Measurements from ENCODE around the gene CPPED1. TPM values are rescaled to one million over a fixed set of nuclear protein-coding genes. Genes with fewer than 3 reads are reported as not detected.

CPPED1 gene
- total RNA-seq, 1 donor from 2014 or later, result 15.2 TPM

DNA sequence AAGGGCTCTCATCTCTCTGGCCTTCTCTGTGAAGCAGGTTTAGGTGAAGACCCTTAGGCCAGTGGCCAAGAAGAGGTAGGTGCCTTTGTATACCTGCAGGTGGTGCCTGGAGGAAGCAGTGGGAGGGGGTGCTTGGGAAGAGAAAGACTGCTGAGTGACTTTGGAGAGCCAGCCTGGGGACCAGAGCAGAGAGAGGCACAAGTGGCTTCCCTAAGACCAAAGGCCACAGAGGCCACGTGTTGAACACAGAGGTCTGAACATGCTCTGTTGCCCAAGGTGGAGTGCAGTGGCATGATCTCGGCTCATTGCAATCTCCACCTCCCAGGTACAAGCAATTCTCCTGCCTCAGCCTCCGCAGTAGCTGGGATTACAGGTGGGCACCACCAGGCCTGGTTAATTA, 103.5 kb downstream of the CPPED1 start:
- no peak for DNase-seq (ENCODE audit: extremely low spot score, unreplicated experiment)
- Mint-ChIP-seq H3K4me1 (ENCODE audit: unreplicated experiment) (no peaks in the 10 kb centered on the region), H3K27ac (no peak overlapping the region), H3K4me3 (no peak overlapping the region), H3K9me3 (no peaks in the 10 kb centered on the region), H3K27me3 (no peaks in the 10 kb centered on the region), H3K36me3 (peaks cover 8% of the 10 kb centered on the region)
- TF ChIP-seq, protein P1, sequence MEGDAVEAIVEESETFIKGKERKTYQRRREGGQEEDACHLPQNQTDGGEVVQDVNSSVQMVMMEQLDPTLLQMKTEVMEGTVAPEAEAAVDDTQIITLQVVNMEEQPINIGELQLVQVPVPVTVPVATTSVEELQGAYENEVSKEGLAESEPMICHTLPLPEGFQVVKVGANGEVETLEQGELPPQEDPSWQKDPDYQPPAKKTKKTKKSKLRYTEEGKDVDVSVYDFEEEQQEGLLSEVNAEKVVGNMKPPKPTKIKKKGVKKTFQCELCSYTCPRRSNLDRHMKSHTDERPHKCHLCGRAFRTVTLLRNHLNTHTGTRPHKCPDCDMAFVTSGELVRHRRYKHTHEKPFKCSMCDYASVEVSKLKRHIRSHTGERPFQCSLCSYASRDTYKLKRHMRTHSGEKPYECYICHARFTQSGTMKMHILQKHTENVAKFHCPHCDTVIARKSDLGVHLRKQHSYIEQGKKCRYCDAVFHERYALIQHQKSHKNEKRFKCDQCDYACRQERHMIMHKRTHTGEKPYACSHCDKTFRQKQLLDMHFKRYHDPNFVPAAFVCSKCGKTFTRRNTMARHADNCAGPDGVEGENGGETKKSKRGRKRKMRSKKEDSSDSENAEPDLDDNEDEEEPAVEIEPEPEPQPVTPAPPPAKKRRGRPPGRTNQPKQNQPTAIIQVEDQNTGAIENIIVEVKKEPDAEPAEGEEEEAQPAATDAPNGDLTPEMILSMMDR (conservative IDR thresholded peaks at IDR 0.05), result no peak

DNA sequence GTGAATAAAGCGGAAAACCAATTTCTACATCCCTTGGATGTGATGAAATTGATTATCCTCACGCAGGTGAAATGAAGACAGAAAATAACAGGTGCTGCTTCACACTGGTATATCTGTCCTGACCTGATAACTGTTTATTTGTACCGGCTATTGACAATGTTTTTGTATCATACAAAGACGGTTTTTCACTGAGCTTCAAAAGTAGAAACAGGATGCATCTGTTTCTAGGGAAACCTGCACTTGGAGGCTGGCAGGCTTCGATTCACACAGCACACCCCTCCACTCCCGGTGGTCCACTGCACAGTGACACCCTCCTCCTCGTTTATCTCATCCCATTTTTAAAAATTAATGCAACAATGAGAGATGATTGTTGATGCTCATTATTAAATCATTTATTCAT, 104.5 kb downstream of the CPPED1 start:
- H3K36me3 Mint-ChIP-seq, result peaks cover 5% of the 10 kb centered on the region
- no peaks in the 10 kb centered on the region for H3K9me3 Mint-ChIP-seq
- H3K27me3 Mint-ChIP-seq, result no peaks in the 10 kb centered on the region
- H3K27ac Mint-ChIP-seq, result no peak overlapping the region
- no peak overlapping the region for H3K4me3 Mint-ChIP-seq
- TF ChIP-seq, protein P1 (conservative IDR thresholded peaks at IDR 0.05), result no peak
- no peak for DNase-seq (ENCODE audit: extremely low spot score, unreplicated experiment)
- H3K4me1 Mint-ChIP-seq (ENCODE audit: unreplicated experiment), result no peaks in the 10 kb centered on the region

DNA sequence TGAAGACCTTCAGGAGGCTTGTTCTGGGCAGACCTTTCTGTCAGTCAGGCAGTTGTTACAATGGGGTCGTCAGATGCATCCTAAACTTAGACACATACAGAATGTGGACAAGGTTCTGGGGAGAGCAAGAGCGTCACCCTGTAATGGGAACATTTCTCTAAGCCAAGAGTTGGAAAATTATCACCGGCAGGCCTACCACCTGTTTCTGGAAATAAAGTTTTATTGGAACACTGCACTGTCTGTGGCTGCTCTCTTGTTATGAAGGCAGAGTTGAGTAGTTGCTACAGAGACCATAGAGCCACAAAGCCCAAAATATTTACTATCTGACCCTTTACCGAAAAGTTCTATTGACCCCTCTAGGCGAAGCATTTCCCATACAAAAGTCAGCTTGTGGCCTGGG, 106.2 kb downstream of the CPPED1 start:
- H3K27me3 Mint-ChIP-seq, result no peaks in the 10 kb centered on the region
- H3K4me1 Mint-ChIP-seq (ENCODE audit: unreplicated experiment), result no peaks in the 10 kb centered on the region
- no peak overlapping the region for H3K27ac Mint-ChIP-seq
- TF ChIP-seq, protein P1 (conservative IDR thresholded peaks at IDR 0.05), result no peak
- no peak overlapping the region for H3K4me3 Mint-ChIP-seq
- H3K36me3 Mint-ChIP-seq, result peaks cover 4% of the 10 kb centered on the region
- no peaks in the 10 kb centered on the region for H3K9me3 Mint-ChIP-seq
- no peak for DNase-seq (ENCODE audit: extremely low spot score, unreplicated experiment)

DNA sequence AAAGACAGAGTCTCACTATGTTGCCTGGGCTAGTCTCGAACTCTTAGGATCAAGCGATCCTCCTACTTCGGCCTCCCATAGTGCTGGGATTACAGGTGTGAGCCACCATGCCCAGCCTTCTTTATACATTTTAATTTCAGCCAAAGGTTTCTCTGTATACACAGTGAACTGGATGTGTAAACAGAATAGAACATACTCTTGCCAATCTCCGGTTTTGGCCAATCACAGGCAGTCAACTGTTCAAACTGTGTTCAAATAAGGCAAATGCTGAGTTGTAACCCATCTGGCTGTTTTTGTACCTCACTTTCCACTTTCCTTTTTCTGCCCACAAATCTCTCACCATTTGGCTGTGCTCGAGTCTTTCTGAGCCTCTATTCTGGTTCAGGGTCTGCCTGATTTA, 108.2 kb downstream of the CPPED1 start:
- Mint-ChIP-seq H3K9me3 (no peaks in the 10 kb centered on the region), H3K27me3 (no peaks in the 10 kb centered on the region), H3K36me3 (peaks cover 4% of the 10 kb centered on the region), H3K4me1 (ENCODE audit: unreplicated experiment) (no peaks in the 10 kb centered on the region), H3K27ac (no peak overlapping the region), H3K4me3 (no peak overlapping the region)
- no peak for DNase-seq (ENCODE audit: extremely low spot score, unreplicated experiment)
- TF ChIP-seq, protein P1 (conservative IDR thresholded peaks at IDR 0.05), result no peak

DNA sequence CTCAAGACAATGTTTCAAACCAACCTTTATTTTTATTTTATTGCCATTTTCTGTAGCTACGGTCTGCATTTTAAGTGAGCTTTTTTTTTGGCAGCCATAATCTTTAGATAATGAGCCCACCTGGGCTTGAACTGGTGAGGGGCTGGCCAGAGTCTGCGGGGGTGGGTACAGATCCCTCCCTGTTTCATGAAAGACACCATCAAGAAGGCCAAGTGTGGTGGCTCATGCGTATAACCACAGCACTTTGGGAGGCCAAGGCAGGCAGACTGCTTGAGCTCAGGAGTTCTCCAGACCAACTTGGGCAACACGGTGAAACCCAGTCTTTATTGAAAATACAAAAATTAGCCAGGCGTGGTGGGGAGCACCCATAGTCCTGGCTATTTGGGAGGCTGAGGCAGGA, 113.7 kb downstream of the CPPED1 start:
- no peak overlapping the region for H3K27ac Mint-ChIP-seq
- no peaks in the 10 kb centered on the region for H3K27me3 Mint-ChIP-seq
- TF ChIP-seq, protein P1 (conservative IDR thresholded peaks at IDR 0.05), result no peak
- H3K4me3 Mint-ChIP-seq, result no peak overlapping the region
- H3K4me1 Mint-ChIP-seq (ENCODE audit: unreplicated experiment), result no peaks in the 10 kb centered on the region
- DNase-seq (ENCODE audit: extremely low spot score, unreplicated experiment), result no peak
- no peaks in the 10 kb centered on the region for H3K9me3 Mint-ChIP-seq
- no peaks in the 10 kb centered on the region for H3K36me3 Mint-ChIP-seq
